CD4-positive, alpha-beta T cell (primary cell): Measurements from ENCODE around the gene GBGT1. TPM values are rescaled to one million over a fixed set of nuclear protein-coding genes. Genes with fewer than 3 reads are reported as not detected.

Experiments
- ATAC-seq: fragments of 200-7000 bp; cut with Tn5 transposase; one replicate; pipeline ENCODE4 v1.10.0; 2022; ENCODE audit warnings: mild to moderate bottlenecking; ENCODE audit not compliant: poor library complexity
- CTCF ChIA-PET: fragments of 350-600 bp; sonication (Branson Sonifier 250); formaldehyde crosslinking; loops from one replicate; lab custom pipeline; 2021; ENCODE audit warnings: antibody characterized with exemption, inconsistent platforms; lab: Charles Lee
- POLR2A ChIA-PET: fragments of 350-600 bp; sonication (Branson Sonifier 250); formaldehyde crosslinking; loops from one replicate; lab custom pipeline; 2021; ENCODE audit warnings: antibody characterized with exemption, inconsistent platforms; lab: Charles Lee
- DNase-seq, 14 experiments: peaks; one replicate each; pipeline ENCODE4 v3.0.0-alpha.2; 2013 to 2020; ENCODE audit warnings: mixed read lengths in 2 of 14
- H3K27ac ChIP-seq, 2 donors: one replicate each; pipeline versions ENCODE4 v1.5.1 to v1.7.0; 2013; ENCODE audit warnings: low read length in 2 of 2, low read depth in 1 of 2, mild to moderate bottlenecking in 1 of 2
- H3K27me3 ChIP-seq, 2 experiments: 1 replicate in 1 of 2; 2 replicates in 1 of 2; pipeline versions ENCODE4 v1.6.1 to v1.7.0; 2013; ENCODE audit warnings: low read length in 2 of 2, control low read depth in 1 of 2, mild to moderate bottlenecking in 1 of 2, moderate library complexity in 1 of 2; ENCODE audit not compliant: insufficient read depth in 2 of 2, control insufficient read depth in 1 of 2
- H3K36me3 ChIP-seq: one replicate; pipeline ENCODE4 v1.6.1; 2013; ENCODE audit warnings: low read length, control low read depth; ENCODE audit not compliant: insufficient read depth
- H3K4me1 ChIP-seq: one replicate; pipeline ENCODE4 v1.6.1; 2013; ENCODE audit warnings: low read length, control low read depth; ENCODE audit not compliant: insufficient read depth
- H3K4me3 ChIP-seq: one replicate; pipeline ENCODE4 v1.5.1; 2013; ENCODE audit warnings: mild to moderate bottlenecking, low read length, moderate library complexity
- H3K9me3 ChIP-seq, 2 experiments: 1 replicate in 1 of 2; 2 replicates in 1 of 2; pipeline versions ENCODE4 v1.6.1 to v1.7.0; 2013; ENCODE audit warnings: low read length in 2 of 2, mild to moderate bottlenecking in 2 of 2, control low read depth in 1 of 2, moderate library complexity in 1 of 2; ENCODE audit not compliant: control insufficient read depth in 1 of 2, insufficient read depth in 1 of 2
- H3K27ac Mint-ChIP-seq: one replicate; pipeline ENCODE4 v1.8.0; 2020; ENCODE audit warnings: mixed read lengths
- H3K27me3 Mint-ChIP-seq: one replicate; pipeline ENCODE4 v1.8.0; 2021; ENCODE audit warnings: mixed read lengths
- H3K36me3 Mint-ChIP-seq: one replicate; pipeline ENCODE4 v1.8.0; 2021; ENCODE audit warnings: low read depth, mixed read lengths
- H3K4me1 Mint-ChIP-seq: one replicate; pipeline ENCODE4 v1.8.0; 2021; ENCODE audit warnings: low read depth, mixed read lengths
- H3K4me3 Mint-ChIP-seq: one replicate; pipeline ENCODE4 v1.8.0; 2020; ENCODE audit warnings: mild to moderate bottlenecking, mixed read lengths
- H3K9me3 Mint-ChIP-seq: one replicate; pipeline ENCODE4 v1.8.0; 2020; ENCODE audit warnings: mixed read lengths
- CTCF ChIP-seq: fragments of 200-600 bp; IDR thresholded peaks from one replicate; pipeline ENCODE4 v1.8.0; 2022; ENCODE audit warnings: antibody characterized with exemption, mild to moderate bottlenecking
- intact Hi-C, 2 experiments: fragments of 100-400 bp; cut with DNase I in 1 of 2; cut with micrococcal nuclease in 1 of 2; formaldehyde crosslinking; loops; one replicate each; pipeline versions ENCODE4 v1.15.1 to v1.9.0; 2023 to 2025; cut with DNase I, micrococcal nuclease
- total RNA-seq, 174 experiments: library from RNA in 2 of 174; stranded (reverse) in 2 of 174; gene quantifications; one replicate each; pipeline ENCODE4 v1.2.3 and lab custom pipeline; 2021 to 2026

Gene GBGT1
- total RNA-seq, 2 experiments from 2014 or later = 1.3 to 1.8 TPM

DNA sequence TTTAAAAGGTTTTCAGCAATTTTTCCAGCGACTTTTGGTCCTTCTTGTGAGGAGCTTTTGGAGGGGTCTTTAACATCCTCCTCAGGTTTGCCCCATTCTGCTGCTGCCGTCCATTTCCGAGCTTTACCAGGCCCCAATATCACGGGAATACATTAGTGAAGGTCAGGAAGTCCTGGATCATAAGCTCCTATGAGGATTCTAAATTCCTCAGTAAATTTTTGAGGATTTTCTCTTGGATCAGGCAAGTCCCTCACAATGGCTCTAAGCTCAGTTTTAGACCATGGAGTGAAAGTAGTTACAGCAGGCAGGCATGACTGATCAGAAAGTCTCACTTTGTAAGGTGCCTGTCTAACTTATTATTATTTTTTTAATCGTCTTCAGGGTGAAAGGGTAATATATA, 17.2 kb upstream of the GBGT1 start:
- intact Hi-C loops = loop anchor here (1.0 kb wide), 1 partner anchor 78 kb away; no protein-coding TSS in a partner anchor
- DNase-seq = no peak
- POLR2A ChIA-PET = no interaction called here
- CTCF ChIA-PET = no interaction called here
- Mint-ChIP-seq H3K9me3 (no peaks in the 10 kb centered on the region), H3K27me3 (peaks cover 29% of the 10 kb centered on the region), H3K36me3 (no peaks in the 10 kb centered on the region), H3K27ac (no peak overlapping the region), H3K4me1 (peaks cover 16% of the 10 kb centered on the region), H3K4me3 (no peak overlapping the region)
- Histone ChIP-seq H3K27ac (no peak overlapping the region), H3K4me3 (no peak overlapping the region), H3K9me3 (no peaks in the 10 kb centered on the region), H3K36me3 (no peaks in the 10 kb centered on the region), H3K27me3 (peaks cover 8 to 14% of the 10 kb centered on the region in 2 experiments), H3K4me1 (peaks cover 10% of the 10 kb centered on the region)
- no peak for TF ChIP-seq CTCF
- no peak for ATAC-seq

DNA sequence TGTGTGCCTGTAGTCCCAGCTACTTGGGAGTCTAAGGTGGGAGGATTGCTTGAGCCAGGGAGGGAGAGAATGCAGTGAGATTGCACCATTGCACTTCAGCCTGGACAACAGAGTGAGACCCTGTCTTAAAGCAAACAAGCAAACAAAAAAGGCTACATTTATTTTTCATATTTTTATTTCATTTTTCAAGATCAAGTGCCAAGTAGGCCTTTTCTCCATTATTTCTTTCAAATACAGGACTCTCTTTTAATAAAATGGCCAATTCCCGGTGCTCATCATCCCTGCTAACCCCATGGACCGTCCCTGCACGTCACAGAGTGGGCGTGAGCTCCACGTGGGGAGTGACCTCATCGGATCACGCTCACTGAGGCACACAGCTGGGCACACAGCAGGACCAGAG, 9.3 kb upstream of the GBGT1 start:
- H3K4me3 Mint-ChIP-seq = no peak overlapping the region
- H3K9me3 Mint-ChIP-seq = no peaks in the 10 kb centered on the region
- CTCF ChIA-PET = no interaction called here
- H3K27ac Mint-ChIP-seq = no peak overlapping the region
- Histone ChIP-seq H3K4me3 (no peak overlapping the region), H3K27ac (no peak overlapping the region), H3K4me1 (no peaks in the 10 kb centered on the region), H3K27me3 (no peaks in the 10 kb centered on the region), H3K36me3 (no peaks in the 10 kb centered on the region), H3K9me3 (no peaks in the 10 kb centered on the region)
- no peaks in the 10 kb centered on the region for H3K36me3 Mint-ChIP-seq
- H3K27me3 Mint-ChIP-seq = no peaks in the 10 kb centered on the region
- DNase-seq (no peak), ATAC-seq (no peak)
- POLR2A ChIA-PET = no interaction called here
- no peaks in the 10 kb centered on the region for H3K4me1 Mint-ChIP-seq
- intact Hi-C loops = no loop called here
- TF ChIP-seq CTCF = no peak

- Mint-ChIP-seq H3K27ac (no peak overlapping the region), H3K4me3 (no peak overlapping the region), H3K4me1 (no peaks in the 10 kb centered on the region), H3K36me3 (no peaks in the 10 kb centered on the region), H3K27me3 (no peaks in the 10 kb centered on the region), H3K9me3 (no peaks in the 10 kb centered on the region)
- intact Hi-C loops = no loop called here
- no peak overlapping the region for H3K27ac ChIP-seq
- DNase-seq (no peak), ATAC-seq (no peak)
- no peaks in the 10 kb centered on the region for H3K36me3 ChIP-seq
- ChIA-PET CTCF (no interaction called here), POLR2A (no interaction called here)
- H3K27me3 ChIP-seq = no peaks in the 10 kb centered on the region
- no peak for TF ChIP-seq CTCF
- no peak overlapping the region for H3K4me3 ChIP-seq
- H3K4me1 ChIP-seq = no peaks in the 10 kb centered on the region
- H3K9me3 ChIP-seq = no peaks in the 10 kb centered on the region
These were observed 7.6 kb upstream of the GBGT1 start for GRCh38 chr9:133171161-133171961.
